Activated CD4-positive, alpha-beta memory T cell treated with anti-CD3 and anti-CD28 coated beads for 36 hours (primary cell): Measurements from ENCODE around the gene KRTAP10-6. TPM values are rescaled to one million over a fixed set of nuclear protein-coding genes. Genes with fewer than 3 reads are reported as not detected.
"Not testable (repeated sequence)": the region's sequence is repeated elsewhere in the genome, so short reads cannot be mapped to it uniquely, and the experiment has no call there.

Source experiments
- CTCF ChIA-PET: fragments of 350-600 bp; sonication (Branson Sonifier 250); formaldehyde crosslinking; loops from one replicate; lab custom pipeline; 2021; ENCODE audit warnings: antibody characterized with exemption, inconsistent platforms; lab: Charles Lee
- POLR2A ChIA-PET: fragments of 350-600 bp; sonication (Branson Sonifier 250); formaldehyde crosslinking; loops from one replicate; lab custom pipeline; 2021; ENCODE audit warnings: antibody characterized with exemption; lab: Charles Lee
- DNase-seq: peaks from one replicate; pipeline ENCODE4 v3.0.0-alpha.2; 2020
- H3K27ac Mint-ChIP-seq: one replicate; pipeline ENCODE4 v1.8.0; 2021; ENCODE audit warnings: mixed read lengths
- H3K27me3 Mint-ChIP-seq: one replicate; pipeline ENCODE4 v1.8.0; 2021; ENCODE audit warnings: mixed read lengths
- H3K36me3 Mint-ChIP-seq: one replicate; pipeline ENCODE4 v1.8.0; 2021; ENCODE audit warnings: mixed read lengths
- H3K4me1 Mint-ChIP-seq: one replicate; pipeline ENCODE4 v1.8.0; 2021; ENCODE audit warnings: low read depth, mixed read lengths
- H3K4me3 Mint-ChIP-seq: one replicate; pipeline ENCODE4 v1.8.0; 2021; ENCODE audit warnings: mild to moderate bottlenecking, mixed read lengths
- H3K9me3 Mint-ChIP-seq: one replicate; pipeline ENCODE4 v1.8.0; 2021; ENCODE audit warnings: mixed read lengths
- intact Hi-C: fragments of 100-400 bp; cut with micrococcal nuclease; formaldehyde crosslinking; loops from one replicate; pipeline ENCODE4 v1.15.1; 2023
- total RNA-seq, 2 experiments: library from RNA; stranded (reverse); gene quantifications; one replicate each; pipeline ENCODE4 v1.2.3, GENCODE V29; 2021

The KRTAP10-6 gene
- total RNA-seq, 2 experiments from 2014 or later = not detected

DNA sequence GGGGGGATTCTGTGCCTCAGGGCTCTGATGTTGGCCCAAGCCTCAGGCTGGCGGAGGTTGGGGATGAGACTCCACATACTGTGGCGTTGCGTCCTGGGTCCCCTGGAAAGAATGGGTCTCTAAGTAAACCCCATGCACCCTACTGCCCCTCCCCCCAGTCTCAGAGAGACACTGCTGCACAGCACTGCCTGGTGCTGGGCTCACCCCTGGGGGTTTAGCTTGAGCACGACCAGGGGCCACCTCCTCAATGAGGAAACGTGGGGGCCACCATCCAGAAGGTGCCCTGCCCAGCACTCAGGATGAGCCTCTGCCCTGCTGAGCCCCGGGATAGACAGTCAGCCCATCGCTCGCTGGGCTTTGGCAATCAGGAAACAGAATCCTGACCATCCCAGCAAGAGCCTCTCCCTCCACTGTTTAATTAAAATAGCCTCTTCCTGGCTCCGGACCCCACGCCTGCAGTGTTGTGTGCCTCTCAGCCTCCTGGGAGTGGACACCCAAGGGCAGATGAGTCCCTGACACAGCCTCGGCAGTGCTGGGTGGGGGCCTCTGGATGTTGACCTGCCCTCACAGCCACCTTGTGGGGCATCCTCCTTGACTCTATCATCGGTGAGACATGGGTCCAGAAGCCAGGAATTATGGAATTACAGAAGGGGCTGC lies 22.3 kb downstream of the KRTAP10-6 start:
- POLR2A ChIA-PET = no interaction called here
- no peak for DNase-seq
- Mint-ChIP-seq H3K4me1 (peaks cover 5% of the 10 kb centered on the region), H3K36me3 (no peaks in the 10 kb centered on the region), H3K4me3 (no peak overlapping the region), H3K27ac (no peak overlapping the region), H3K27me3 (peaks cover 1% of the 10 kb centered on the region), H3K9me3 (peaks cover 3% of the 10 kb centered on the region)
- CTCF ChIA-PET = no interaction called here
- intact Hi-C loops = no loop called here

DNA sequence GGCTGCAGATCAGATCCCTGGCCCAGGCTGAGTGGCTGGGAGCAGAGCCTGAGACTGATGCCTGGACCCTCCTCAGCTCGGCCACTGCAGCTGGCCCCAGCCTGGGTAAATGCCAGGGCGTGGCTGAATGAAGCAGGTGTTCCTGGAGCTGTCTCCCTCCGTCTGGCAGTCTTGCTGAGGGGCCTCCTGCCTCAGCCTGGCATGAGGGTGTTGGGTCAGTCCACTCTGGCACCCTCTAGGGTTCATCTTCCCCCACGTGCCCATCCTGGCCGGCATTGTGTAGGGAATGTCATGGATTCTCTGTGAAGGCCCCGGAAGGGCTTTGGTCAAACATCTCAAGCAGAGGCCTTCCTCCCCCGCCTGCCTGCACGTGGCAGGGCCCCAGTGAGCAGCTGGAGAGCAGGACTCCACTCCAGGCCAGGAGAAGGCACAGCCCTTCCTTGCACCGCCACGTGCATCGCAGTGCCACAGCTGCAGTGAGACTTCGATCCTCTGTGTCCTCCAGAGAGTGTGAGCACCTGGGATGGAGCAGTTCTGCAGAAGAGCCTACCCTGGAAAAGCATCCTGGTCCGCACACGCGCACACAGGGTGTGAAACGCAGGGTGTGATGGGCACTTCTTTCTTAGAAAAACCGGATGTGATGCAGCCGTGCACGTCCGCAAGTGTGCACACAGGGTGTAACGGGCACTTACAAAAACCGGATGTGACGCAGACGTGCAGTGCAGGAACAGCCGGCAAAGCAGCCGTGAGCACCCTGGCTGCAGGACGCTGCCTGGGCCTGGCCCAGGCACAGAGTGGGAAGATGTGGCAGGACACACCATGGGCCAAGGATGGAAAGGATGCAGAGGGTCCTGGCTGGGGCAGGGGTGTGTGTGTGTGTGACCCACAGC lies 23.4 kb downstream of the KRTAP10-6 start:
- DNase-seq = no peak
- Mint-ChIP-seq H3K27me3 (no peaks in the 10 kb centered on the region), H3K27ac (no peak overlapping the region), H3K36me3 (no peaks in the 10 kb centered on the region), H3K4me1 (peaks cover 10% of the 10 kb centered on the region), H3K4me3 (no peak overlapping the region), H3K9me3 (peaks cover 3% of the 10 kb centered on the region)
- ChIA-PET POLR2A (no interaction called here), CTCF (no interaction called here)
- intact Hi-C loops = no loop called here

DNA sequence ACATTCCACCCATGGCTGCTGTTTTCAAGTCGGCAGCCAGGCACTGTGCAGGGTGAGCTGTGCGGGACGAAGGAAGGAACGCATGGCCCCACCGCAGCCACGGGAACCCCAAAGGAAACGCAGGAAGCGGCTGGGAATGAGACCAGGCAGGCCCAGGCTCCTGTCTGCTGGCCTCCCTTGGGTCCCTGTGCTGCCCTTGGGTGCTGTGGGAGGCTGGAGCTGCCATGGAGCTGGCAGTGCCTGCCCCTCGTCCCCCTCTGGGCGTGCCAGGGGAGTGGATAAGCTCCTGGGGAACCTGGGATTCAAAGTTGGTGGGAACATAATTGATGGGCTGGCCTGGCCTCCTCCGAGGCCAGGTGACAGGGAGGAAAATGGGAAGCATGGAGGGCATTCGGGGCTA lies 24.0 kb downstream of the KRTAP10-6 start:
- intact Hi-C loops = no loop called here
- Mint-ChIP-seq H3K4me3 (no peak overlapping the region), H3K27ac (no peak overlapping the region), H3K9me3 (peaks cover 4% of the 10 kb centered on the region), H3K27me3 (no peaks in the 10 kb centered on the region), H3K4me1 (peaks cover 10% of the 10 kb centered on the region), H3K36me3 (no peaks in the 10 kb centered on the region)
- POLR2A ChIA-PET = no interaction called here
- CTCF ChIA-PET = interaction anchor here (0.6 kb wide), 1 partner anchor 32 kb away, joined by 5 read pairs; no protein-coding TSS in a partner anchor
- no peak for DNase-seq

DNA sequence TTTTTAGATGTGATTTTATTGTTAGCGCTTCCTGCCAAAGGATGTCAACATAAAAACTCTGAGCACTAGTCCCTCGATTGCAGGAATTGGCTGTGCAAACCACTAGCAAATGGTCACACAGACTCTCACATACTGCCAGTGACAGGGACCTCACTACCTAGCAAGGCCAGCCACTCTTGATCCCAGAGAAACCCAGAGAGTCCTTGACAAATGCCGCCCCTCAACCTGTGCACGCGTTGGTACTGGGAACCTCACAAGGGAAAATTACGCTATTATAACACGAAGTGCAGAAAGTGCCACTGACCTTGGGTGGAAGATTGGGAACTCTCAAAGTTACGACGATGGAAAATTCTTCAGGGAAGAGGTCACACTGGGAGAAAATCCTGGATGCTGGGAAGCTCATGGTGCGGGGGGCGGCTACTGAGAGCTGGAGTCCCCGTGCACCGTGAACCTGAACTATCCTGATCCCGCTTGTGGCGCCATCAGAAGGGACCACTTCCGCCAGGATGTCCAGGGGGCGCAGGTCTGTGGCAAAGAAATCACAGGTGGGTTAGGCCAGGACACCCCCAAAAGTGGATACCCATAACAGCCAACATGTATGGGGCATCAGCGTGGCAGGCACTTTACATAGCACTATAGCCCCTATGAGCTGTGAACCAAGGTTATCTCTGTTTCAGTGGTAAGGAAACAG lies 24.7 kb downstream of the KRTAP10-6 start:
- intact Hi-C loops = no loop called here
- no peak for DNase-seq
- no peak overlapping the region for H3K27ac Mint-ChIP-seq
- H3K4me1 Mint-ChIP-seq = peaks cover 10% of the 10 kb centered on the region
- ChIA-PET CTCF (interaction anchor here (0.6 kb wide), 1 partner anchor 31 kb away, joined by 5 read pairs; no protein-coding TSS in a partner anchor), POLR2A (no interaction called here)
- no peak overlapping the region for H3K4me3 Mint-ChIP-seq
- H3K27me3 Mint-ChIP-seq = no peaks in the 10 kb centered on the region
- peaks cover 6% of the 10 kb centered on the region for H3K9me3 Mint-ChIP-seq
- H3K36me3 Mint-ChIP-seq = no peaks in the 10 kb centered on the region

DNA sequence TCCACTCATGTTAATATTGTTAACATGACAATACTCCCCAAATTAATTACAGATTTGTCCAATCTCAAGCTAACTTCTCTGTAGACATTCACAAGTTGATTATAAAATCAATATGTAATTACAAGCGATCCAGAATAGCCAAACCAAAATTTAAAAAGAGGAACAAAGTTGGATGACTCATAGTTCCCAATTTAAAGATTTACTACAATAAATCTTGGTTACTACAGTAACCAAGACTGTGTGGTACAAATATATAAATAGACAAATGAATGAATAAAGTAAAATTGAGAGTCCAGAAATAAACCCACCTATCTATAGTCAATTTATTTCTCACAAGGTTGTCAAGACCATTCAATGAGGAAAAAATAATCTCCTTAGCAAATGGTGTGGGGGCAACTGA lies 25.9 kb downstream of the KRTAP10-6 start:
- POLR2A ChIA-PET = no interaction called here
- no peaks in the 10 kb centered on the region for H3K27me3 Mint-ChIP-seq
- peaks cover 10% of the 10 kb centered on the region for H3K4me1 Mint-ChIP-seq
- H3K36me3 Mint-ChIP-seq = peaks cover 2% of the 10 kb centered on the region
- H3K4me3 Mint-ChIP-seq = no peak overlapping the region
- H3K27ac Mint-ChIP-seq = no peak overlapping the region
- CTCF ChIA-PET = no interaction called here
- intact Hi-C loops = no loop called here
- H3K9me3 Mint-ChIP-seq = peaks cover 14% of the 10 kb centered on the region
- DNase-seq = no peak

DNA sequence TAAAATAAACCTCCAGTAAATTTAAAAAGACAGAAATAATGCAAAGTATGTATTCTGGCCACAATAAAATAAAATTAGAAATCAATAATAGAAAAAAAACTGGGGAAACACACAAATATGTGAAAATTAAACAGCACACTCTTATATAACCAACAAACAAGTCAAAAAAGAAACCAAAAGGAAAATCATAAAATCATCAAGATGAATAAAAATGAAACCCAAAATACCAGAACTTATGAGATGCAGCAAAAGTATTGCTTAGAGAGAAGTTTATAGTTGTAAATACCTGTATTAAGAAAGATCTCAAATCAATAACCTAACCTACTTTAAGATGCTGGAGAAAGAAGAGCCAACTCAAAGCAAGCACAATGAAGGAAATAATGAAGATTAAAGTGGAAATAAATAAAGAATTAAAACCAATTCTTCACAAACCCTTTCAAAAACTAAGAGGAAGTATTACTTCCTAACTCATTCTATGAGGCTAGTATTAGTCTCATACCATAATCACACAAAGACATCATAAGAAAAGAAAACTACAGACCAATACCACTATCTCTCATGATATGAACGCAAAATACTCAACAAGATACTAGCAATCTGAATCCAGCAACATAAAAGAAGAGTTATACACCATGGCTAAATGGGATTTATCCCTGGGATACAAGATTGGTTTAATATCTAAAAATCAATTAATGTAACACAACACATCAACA lies 27.3 kb downstream of the KRTAP10-6 start:
- ChIA-PET CTCF (no interaction called here), POLR2A (no interaction called here)
- peaks cover 2% of the 10 kb centered on the region for H3K36me3 Mint-ChIP-seq
- H3K9me3 Mint-ChIP-seq = peaks cover 22% of the 10 kb centered on the region
- H3K27me3 Mint-ChIP-seq = no peaks in the 10 kb centered on the region
- peaks cover 10% of the 10 kb centered on the region for H3K4me1 Mint-ChIP-seq
- H3K4me3 Mint-ChIP-seq = no peak overlapping the region
- intact Hi-C loops = no loop called here
- DNase-seq = no peak
- peak overlapping the region; percentile 1 for H3K27ac Mint-ChIP-seq

DNA sequence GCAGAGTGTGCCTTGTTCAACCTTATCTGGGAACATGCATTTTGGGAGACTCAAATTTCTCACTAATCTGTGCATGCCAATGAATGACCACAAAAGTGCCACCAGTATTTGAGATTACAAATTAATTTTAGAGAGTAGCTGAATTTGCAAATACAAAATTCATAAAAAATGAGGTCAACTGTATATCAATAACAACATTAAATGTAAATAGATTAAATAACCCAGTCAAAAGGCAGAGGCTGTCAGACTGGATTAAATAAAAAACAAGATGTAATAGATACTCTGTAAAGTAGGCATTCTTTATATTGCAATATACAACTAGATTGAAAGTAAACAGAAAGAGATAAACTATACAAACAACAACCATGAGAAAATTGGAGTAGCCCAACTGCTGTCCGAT lies 28.2 kb downstream of the KRTAP10-6 start:
- DNase-seq = no peak
- H3K27ac Mint-ChIP-seq = no peak overlapping the region
- H3K4me3 Mint-ChIP-seq = no peak overlapping the region
- H3K4me1 Mint-ChIP-seq = peaks cover 10% of the 10 kb centered on the region
- peaks cover 2% of the 10 kb centered on the region for H3K36me3 Mint-ChIP-seq
- ChIA-PET CTCF (interaction anchor here (1.0 kb wide), 1 partner anchor 230 kb away, joined by 3 read pairs; no protein-coding TSS in a partner anchor), POLR2A (no interaction called here)
- no peaks in the 10 kb centered on the region for H3K27me3 Mint-ChIP-seq
- intact Hi-C loops = no loop called here
- peaks cover 24% of the 10 kb centered on the region for H3K9me3 Mint-ChIP-seq

DNA sequence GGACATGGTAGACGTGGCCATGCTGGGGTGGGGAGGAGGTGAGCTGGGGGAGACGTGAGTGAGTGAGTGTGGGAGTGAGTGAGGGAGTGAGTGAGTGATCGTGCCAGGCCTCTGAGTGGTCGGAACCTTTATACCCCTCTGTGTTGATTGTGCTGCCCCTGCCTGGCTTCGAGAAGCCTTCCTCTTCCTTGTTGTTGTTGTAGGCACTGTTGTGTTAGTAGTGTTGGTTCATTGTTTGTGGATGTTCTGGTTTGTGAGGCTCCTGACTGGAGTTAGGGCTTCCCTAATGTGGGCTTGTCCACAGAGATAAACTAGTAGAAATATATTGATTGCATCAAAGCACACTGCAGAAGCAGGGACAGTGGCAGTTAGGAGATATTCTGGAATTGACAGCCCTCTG lies 33.6 kb downstream of the KRTAP10-6 start, which contains the start of gene KRTAP10-3:
KRTAP10-3 (minus strand) TSS at position 101 of the 400 bp plus-strand sequence; CDS start at position 21, 80 bp downstream.
- H3K4me1 Mint-ChIP-seq = no peaks in the 10 kb centered on the region
- intact Hi-C loops = no loop called here
- ChIA-PET CTCF (no interaction called here), POLR2A (no interaction called here)
- no peak for DNase-seq
- H3K36me3 Mint-ChIP-seq = peaks cover 2% of the 10 kb centered on the region
- peaks cover 24% of the 10 kb centered on the region for H3K9me3 Mint-ChIP-seq
- no peak within 1 kb of the TSS for H3K4me3 Mint-ChIP-seq
- no peaks in the 10 kb centered on the region for H3K27me3 Mint-ChIP-seq
- H3K27ac Mint-ChIP-seq = no peak within 1 kb of the TSS

DNA sequence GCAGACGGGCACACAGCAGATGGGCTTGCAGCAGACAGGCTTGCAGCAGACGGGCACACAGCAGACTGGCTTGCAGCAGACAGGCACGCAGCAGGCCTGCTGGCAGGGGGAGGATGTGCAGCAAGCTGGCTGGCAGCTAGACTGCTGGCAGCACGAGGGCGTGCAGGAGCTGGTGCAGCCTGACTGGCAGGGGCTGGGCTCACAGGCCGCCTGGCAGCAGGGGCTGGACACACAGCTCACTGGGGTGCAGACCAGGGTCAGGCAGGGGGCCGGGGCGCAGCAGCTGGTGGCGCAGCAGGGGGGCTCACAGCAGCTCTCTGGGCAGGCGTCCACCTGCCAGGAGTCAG lies 34.0 kb downstream of the KRTAP10-6 start:
- DNase-seq, H3K4me3 Mint-ChIP-seq, H3K36me3 Mint-ChIP-seq, CTCF ChIA-PET, POLR2A ChIA-PET, intact Hi-C loops, H3K27ac Mint-ChIP-seq, H3K4me1 Mint-ChIP-seq, H3K27me3 Mint-ChIP-seq: not testable (repeated sequence)
- H3K9me3 Mint-ChIP-seq = peaks cover 26% of the 10 kb centered on the region

DNA sequence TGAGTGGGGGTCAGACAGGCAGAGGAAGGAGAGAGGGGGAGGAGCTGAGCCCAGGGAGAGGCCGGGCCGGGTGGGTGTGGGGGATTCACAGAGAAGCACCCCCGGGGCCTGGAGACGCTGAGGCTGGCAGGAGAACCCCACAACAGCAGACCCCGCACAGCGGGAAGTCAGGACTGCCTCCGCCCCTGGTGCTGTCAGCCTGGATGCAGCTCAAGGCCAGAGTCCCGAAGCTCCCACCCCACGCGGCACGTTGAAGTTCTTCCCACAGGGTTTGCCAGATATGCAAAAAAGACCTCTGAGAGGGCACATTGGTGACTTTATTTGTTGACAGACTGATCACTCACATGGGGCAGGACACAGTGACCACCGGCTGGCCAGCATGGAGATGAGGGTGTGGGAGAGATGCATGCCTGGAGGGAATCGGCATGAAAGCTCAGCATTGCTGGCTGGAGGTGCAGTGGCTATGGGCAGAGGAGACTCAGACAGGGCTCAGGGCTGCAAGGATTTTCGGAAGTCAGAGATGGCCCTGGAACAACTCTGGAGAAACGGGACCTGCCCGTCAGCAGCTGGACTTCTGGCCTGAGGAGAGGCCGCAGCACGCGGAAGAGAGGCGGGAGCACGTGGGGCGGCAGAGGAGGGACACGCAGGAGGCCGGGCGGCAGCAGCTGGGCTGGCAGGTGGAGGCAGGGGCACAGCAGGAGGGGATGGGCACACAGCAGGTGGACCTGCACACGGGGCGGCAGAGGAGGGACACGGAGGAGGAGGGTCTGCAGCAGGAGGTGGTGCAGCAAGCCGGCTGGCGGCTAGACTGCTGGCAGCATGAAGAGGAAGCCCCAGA lies 34.6 kb downstream of the KRTAP10-6 start:
- no peak for DNase-seq
- Mint-ChIP-seq H3K9me3 (peaks cover 25% of the 10 kb centered on the region), H3K4me3 (no peak overlapping the region), H3K27ac (no peak overlapping the region), H3K27me3 (no peaks in the 10 kb centered on the region), H3K36me3 (peaks cover 2% of the 10 kb centered on the region), H3K4me1 (no peaks in the 10 kb centered on the region)
- ChIA-PET CTCF (no interaction called here), POLR2A (no interaction called here)
- intact Hi-C loops = no loop called here

DNA sequence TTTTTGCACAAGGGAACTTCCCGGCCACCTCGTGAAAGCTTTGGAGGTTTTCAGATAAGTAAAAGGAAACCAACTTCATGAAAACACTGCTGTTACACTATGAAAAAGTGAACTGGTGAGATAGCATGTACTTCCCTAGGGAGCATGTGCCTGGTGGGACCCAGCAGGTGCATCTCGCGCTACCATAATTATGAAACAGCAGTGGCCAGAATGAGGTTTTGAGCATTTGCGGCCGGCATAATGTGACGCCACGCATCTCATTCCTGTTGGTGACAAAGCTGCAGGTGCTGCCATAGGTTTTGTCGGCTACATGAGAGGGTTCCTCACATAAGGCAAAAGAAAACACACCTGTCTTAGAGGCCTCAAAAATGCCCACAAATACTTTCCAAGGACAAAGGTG lies 35.4 kb downstream of the KRTAP10-6 start:
- ChIA-PET POLR2A (no interaction called here), CTCF (no interaction called here)
- Mint-ChIP-seq H3K36me3 (no peaks in the 10 kb centered on the region), H3K27ac (no peak overlapping the region), H3K9me3 (peaks cover 17% of the 10 kb centered on the region), H3K4me3 (no peak overlapping the region), H3K4me1 (no peaks in the 10 kb centered on the region), H3K27me3 (no peaks in the 10 kb centered on the region)
- no peak for DNase-seq
- intact Hi-C loops = no loop called here
